CD4-positive, CD25-positive, alpha-beta regulatory T cell (primary cell): ENCODE data around the gene DOK1. TPM values are rescaled to one million over a fixed set of nuclear protein-coding genes. Genes with fewer than 3 reads are reported as not detected.

Experiments
- ATAC-seq, 2 donors: fragments of 150-1000 bp; cut with Tn5 transposase; one replicate each; pipeline ENCODE4 v1.10.0; 2021; ENCODE audit warnings: low read depth in 2 of 2, moderate number of reproducible peaks in 2 of 2, moderate library complexity in 1 of 2
- DNase-seq, 3 donors: peaks; one replicate each; pipeline versions ENCODE4 v3.0.0 to v3.0.0-alpha.2; 2012 to 2022; ENCODE audit warnings: mixed read lengths in 1 of 3
- H3K27ac ChIP-seq: one replicate; pipeline ENCODE4 v1.7.0; 2013; ENCODE audit warnings: mild to moderate bottlenecking, low read length; ENCODE audit not compliant: insufficient read depth, poor library complexity, severe bottlenecking
- H3K27me3 ChIP-seq: one replicate; pipeline ENCODE4 v1.7.0; 2013; ENCODE audit warnings: low read length; ENCODE audit not compliant: control insufficient read depth, insufficient read depth
- H3K36me3 ChIP-seq: one replicate; pipeline ENCODE4 v1.7.0; 2013; ENCODE audit warnings: mild to moderate bottlenecking, low read length, moderate library complexity; ENCODE audit not compliant: control insufficient read depth, insufficient read depth
- H3K4me1 ChIP-seq: 2 replicates; pipeline ENCODE4 v1.7.0; 2013; ENCODE audit warnings: mild to moderate bottlenecking, low read length; ENCODE audit not compliant: insufficient read depth, control insufficient read depth, poor library complexity, severe bottlenecking
- H3K4me3 ChIP-seq: one replicate; pipeline ENCODE4 v1.7.0; 2013; ENCODE audit warnings: low read depth, mild to moderate bottlenecking, low read length, moderate library complexity
- H3K9me3 ChIP-seq, 2 experiments: 1 replicate in 1 of 2; 2 replicates in 1 of 2; pipeline ENCODE4 v1.7.0; 2013; ENCODE audit warnings: low read length in 2 of 2, mild to moderate bottlenecking in 1 of 2, moderate library complexity in 1 of 2; ENCODE audit not compliant: control insufficient read depth in 2 of 2
- H3K27ac Mint-ChIP-seq, 3 donors: one replicate each; pipeline ENCODE4 v1.8.0; 2020 to 2022; ENCODE audit warnings: mild to moderate bottlenecking in 3 of 3, mixed read lengths in 3 of 3, moderate library complexity in 2 of 3
- H3K27me3 Mint-ChIP-seq: one replicate; pipeline ENCODE4 v1.8.0; 2022; ENCODE audit warnings: mild to moderate bottlenecking, mixed read lengths
- H3K36me3 Mint-ChIP-seq: one replicate; pipeline ENCODE4 v1.8.0; 2020; ENCODE audit warnings: mixed read lengths
- H3K4me1 Mint-ChIP-seq, 4 donors: one replicate each; pipeline ENCODE4 v1.8.0; 2020 to 2022; ENCODE audit warnings: mixed read lengths in 4 of 4, mild to moderate bottlenecking in 1 of 4
- H3K4me3 Mint-ChIP-seq, 4 donors: one replicate each; pipeline ENCODE4 v1.8.0; 2020 to 2022; ENCODE audit warnings: mild to moderate bottlenecking in 4 of 4, mixed read lengths in 4 of 4, moderate library complexity in 3 of 4
- H3K9me3 Mint-ChIP-seq, 7 donors: one replicate each; pipeline ENCODE4 v1.8.0; 2020 to 2022; ENCODE audit warnings: mixed read lengths in 7 of 7, mild to moderate bottlenecking in 3 of 7, moderate library complexity in 2 of 7
- polyA plus RNA-seq, 4 donors: library from polyadenylated mRNA; unstranded; fragments of 300-500 nt; fragmentation: Illumina TruSeq; gene quantifications; one replicate each; pipeline ENCODE4 v1.2.3, GENCODE V29; 2021
- total RNA-seq: library from RNA; stranded (reverse); gene quantifications from one replicate; pipeline ENCODE4 v1.2.3, GENCODE V29; 2022

DOK1 gene
- total and polyA plus RNA-seq, 5 donors from 2014 or later: 19.8 to 39.3 (median 32.4) TPM

- no peak overlapping the region for H3K27ac ChIP-seq
- H3K4me3 ChIP-seq: no peak overlapping the region
- peaks cover 5 to 18% (median 10%) of the 10 kb centered on the region in 4 donors for H3K4me1 Mint-ChIP-seq
- no peak overlapping the region for H3K27ac Mint-ChIP-seq
- ATAC-seq (no peak), DNase-seq (no peak)
- peaks cover 0 to 3% (median 0%) of the 10 kb centered on the region in 7 donors for H3K9me3 Mint-ChIP-seq
- H3K27me3 Mint-ChIP-seq: peaks cover 68% of the 10 kb centered on the region
- H3K27me3 ChIP-seq: peaks cover 33% of the 10 kb centered on the region
- no peaks in the 10 kb centered on the region for H3K36me3 Mint-ChIP-seq
- peak overlapping the region; percentile 42 to 86 (median 46) for H3K4me3 Mint-ChIP-seq
- H3K9me3 ChIP-seq: no peaks in the 10 kb centered on the region
- H3K4me1 ChIP-seq: peaks cover 13% of the 10 kb centered on the region
- no peaks in the 10 kb centered on the region for H3K36me3 ChIP-seq
Measured at GRCh38 chr2:74548285-74548899, 6.1 kb upstream of the DOK1 start.

- DNase-seq (no peak), ATAC-seq (no peak)
- Histone ChIP-seq H3K4me3 (no peak overlapping the region), H3K27me3 (peaks cover 33% of the 10 kb centered on the region), H3K36me3 (no peaks in the 10 kb centered on the region), H3K4me1 (peaks cover 19% of the 10 kb centered on the region), H3K27ac (no peak overlapping the region), H3K9me3 (no peaks in the 10 kb centered on the region)
- peaks cover 68% of the 10 kb centered on the region for H3K27me3 Mint-ChIP-seq
- H3K4me3 Mint-ChIP-seq: peak overlapping the region; percentile 5 to 65 (median 26)
- H3K9me3 Mint-ChIP-seq: peaks cover 0 to 3% (median 0%) of the 10 kb centered on the region in 7 donors
- no peak overlapping the region for H3K27ac Mint-ChIP-seq
- H3K36me3 Mint-ChIP-seq: no peaks in the 10 kb centered on the region
- peaks cover 5 to 22% (median 10%) of the 10 kb centered on the region in 4 donors for H3K4me1 Mint-ChIP-seq
Measured at GRCh38 chr2:74548900-74549826, 5.4 kb upstream of the DOK1 start.

GRCh38 chr2:74550231-74550630, 4.3 kb upstream of the DOK1 start:
- Mint-ChIP-seq H3K27ac (no peak overlapping the region), H3K4me3 (peak overlapping the region in 3 of 4 donors; percentile 61 to 92 (median 65)), H3K9me3 (peaks cover 0 to 3% (median 0%) of the 10 kb centered on the region in 7 donors), H3K27me3 (peaks cover 62% of the 10 kb centered on the region), H3K36me3 (no peaks in the 10 kb centered on the region), H3K4me1 (peaks cover 5 to 26% (median 10%) of the 10 kb centered on the region in 4 donors)
- ATAC-seq (no peak), DNase-seq (no peak)
- Histone ChIP-seq H3K4me1 (peaks cover 26% of the 10 kb centered on the region), H3K27me3 (peaks cover 29% of the 10 kb centered on the region), H3K36me3 (no peaks in the 10 kb centered on the region), H3K9me3 (no peaks in the 10 kb centered on the region), H3K4me3 (no peak overlapping the region), H3K27ac (no peak overlapping the region)

- H3K27me3 Mint-ChIP-seq: peaks cover 51% of the 10 kb centered on the region
- peaks cover 5 to 39% (median 10%) of the 10 kb centered on the region in 4 donors for H3K4me1 Mint-ChIP-seq
- peak overlapping the region in 2 of 4 donors; percentile 64 to 92 for H3K4me3 Mint-ChIP-seq
- Histone ChIP-seq H3K27ac (no peak overlapping the region), H3K36me3 (no peaks in the 10 kb centered on the region), H3K9me3 (no peaks in the 10 kb centered on the region), H3K27me3 (peaks cover 27% of the 10 kb centered on the region), H3K4me1 (peaks cover 39% of the 10 kb centered on the region), H3K4me3 (no peak overlapping the region)
- no peak for DNase-seq
- peak overlapping the region in 1 of 3 donors; percentile 21 for H3K27ac Mint-ChIP-seq
- no peaks in the 10 kb centered on the region for H3K36me3 Mint-ChIP-seq
- ATAC-seq: no peak
- peaks cover 0 to 3% (median 0%) of the 10 kb centered on the region in 7 donors for H3K9me3 Mint-ChIP-seq
Measured at GRCh38 chr2:74551530-74551929, 3.0 kb upstream of the DOK1 start.

- Histone ChIP-seq H3K36me3 (peaks cover 6% of the 10 kb centered on the region), H3K4me3 (no peak overlapping the region), H3K9me3 (no peaks in the 10 kb centered on the region), H3K27ac (no peak overlapping the region), H3K4me1 (peaks cover 42% of the 10 kb centered on the region), H3K27me3 (peaks cover 25% of the 10 kb centered on the region)
- H3K36me3 Mint-ChIP-seq: no peaks in the 10 kb centered on the region
- peak overlapping the region in 2 of 3 donors; percentile 86 to 91 for H3K27ac Mint-ChIP-seq
- peaks cover 5 to 44% (median 13%) of the 10 kb centered on the region in 4 donors for H3K4me1 Mint-ChIP-seq
- H3K27me3 Mint-ChIP-seq: peaks cover 48% of the 10 kb centered on the region
- ATAC-seq (no peak), DNase-seq (no peak)
- H3K9me3 Mint-ChIP-seq: peaks cover 0 to 3% (median 0%) of the 10 kb centered on the region in 7 donors
- H3K4me3 Mint-ChIP-seq: peak overlapping the region; percentile 61 to 92 (median 74)
Measured at GRCh38 chr2:74551942-74552913, 2.3 kb upstream of the DOK1 start.

GRCh38 chr2:74552914-74553811, 1.4 kb upstream of the DOK1 start:
- DNase-seq (no peak), ATAC-seq (no peak)
- Mint-ChIP-seq H3K4me1 (peaks cover 3 to 40% (median 13%) of the 10 kb centered on the region in 4 donors), H3K4me3 (peak overlapping the region; percentile 82 to 94 (median 88)), H3K9me3 (peaks cover 0 to 3% (median 0%) of the 10 kb centered on the region in 7 donors), H3K36me3 (no peaks in the 10 kb centered on the region), H3K27ac (peak overlapping the region; percentile 81 to 91 (median 86)), H3K27me3 (peaks cover 39% of the 10 kb centered on the region)
- H3K9me3 ChIP-seq: no peaks in the 10 kb centered on the region
- H3K4me1 ChIP-seq: peaks cover 42% of the 10 kb centered on the region
- H3K27me3 ChIP-seq: peaks cover 16% of the 10 kb centered on the region
- peaks cover 6% of the 10 kb centered on the region for H3K36me3 ChIP-seq
- H3K27ac ChIP-seq: no peak overlapping the region
- H3K4me3 ChIP-seq: no peak overlapping the region
